Stimulated activated CD4-positive, alpha-beta T cell treated with anti-CD3 and anti-CD28 coated beads, Interleukin-12 subunit alpha, Interleukin-12 subunit beta, amount 100 ng/mL, for 4 hours (primary cell): Measurements from ENCODE around the gene RASL10A.

Source experiments
- DNase-seq: peaks from one replicate; pipeline ENCODE4 v3.0.0-alpha.2; 2020

RASL10A gene

GRCh38 chr22:29266564-29267461, 48.7 kb downstream of the RASL10A start:
- DNase-seq = no peak

- no peak for DNase-seq
Observed at GRCh38 chr22:29265929-29266328, 49.6 kb downstream of the RASL10A start.

GRCh38 chr22:29265305-29265704, 50.2 kb downstream of the RASL10A start:
- DNase-seq = no peak

GRCh38 chr22:29263791-29264276, 51.7 kb downstream of the RASL10A start:
- no peak for DNase-seq
